GM13977 (cell line): ENCODE measurements around the gene LRRC39.

Experiments
- DNase-seq: peaks from one replicate; pipeline ENCODE4 v3.0.0; 2012; ENCODE audit warnings: low spot score
- CTCF ChIP-seq: IDR thresholded peaks from 2 replicates; pipeline ENCODE4 v1.5.1; 2012; ENCODE audit warnings: mild to moderate bottlenecking, control low read depth; ENCODE audit not compliant: insufficient read depth; ENCODE audit errors: extremely low read depth, missing control alignments
- in situ Hi-C: fragments of 300-500 bp; cut with MboI; formaldehyde crosslinking; loops from one replicate; pipeline ENCODE4 v1.12.0; 2022; ENCODE audit warnings: low sequenced_read_pairs, low pct_unique_long_range_greater_than_20kb, mixed read lengths, inconsistent platforms; ENCODE audit not compliant: unreplicated experiment

The LRRC39 gene

GRCh38 chr1:100178091-100178490 lies at the start of gene LRRC39:
Gene LRRC39, minus strand, starts transcription at chr1:100178256. Its CDS starts 9,740 bp downstream, at chr1:100168516.
- TF ChIP-seq CTCF: no peak
- no peak for DNase-seq
- in situ Hi-C loops: no loop called here

GRCh38 chr1:100222428-100222827 lies 44.4 kb upstream of the LRRC39 start:
- no peak for TF ChIP-seq CTCF
- DNase-seq: no peak
- in situ Hi-C loops: no loop called here

GRCh38 chr1:100219883-100220282 lies 41.8 kb upstream of the LRRC39 start:
- TF ChIP-seq CTCF: no peak
- DNase-seq: no peak
- in situ Hi-C loops: no loop called here

- in situ Hi-C loops: no loop called here
- no peak for TF ChIP-seq CTCF
- DNase-seq: no peak
These were observed 41.4 kb upstream of the LRRC39 start for GRCh38 chr1:100219457-100219856.

GRCh38 chr1:100217834-100218233 lies 39.8 kb upstream of the LRRC39 start:
- DNase-seq: no peak
- TF ChIP-seq CTCF: no peak
- in situ Hi-C loops: no loop called here

- in situ Hi-C loops: no loop called here
- no peak for DNase-seq
- no peak for TF ChIP-seq CTCF
These were observed 37.0 kb upstream of the LRRC39 start for GRCh38 chr1:100215101-100215500.

- TF ChIP-seq CTCF: no peak
- no peak for DNase-seq
- in situ Hi-C loops: no loop called here
These were observed 35.1 kb upstream of the LRRC39 start for GRCh38 chr1:100213141-100213540.
